Measurements from ENCODE around the gene FAM89B. TPM values are rescaled to one million over a fixed set of nuclear protein-coding genes. Genes with fewer than 3 reads are reported as not detected.

The FAM89B gene
- total RNA-seq, 1 donor from 2014 or later, result 23.3 TPM

DNA sequence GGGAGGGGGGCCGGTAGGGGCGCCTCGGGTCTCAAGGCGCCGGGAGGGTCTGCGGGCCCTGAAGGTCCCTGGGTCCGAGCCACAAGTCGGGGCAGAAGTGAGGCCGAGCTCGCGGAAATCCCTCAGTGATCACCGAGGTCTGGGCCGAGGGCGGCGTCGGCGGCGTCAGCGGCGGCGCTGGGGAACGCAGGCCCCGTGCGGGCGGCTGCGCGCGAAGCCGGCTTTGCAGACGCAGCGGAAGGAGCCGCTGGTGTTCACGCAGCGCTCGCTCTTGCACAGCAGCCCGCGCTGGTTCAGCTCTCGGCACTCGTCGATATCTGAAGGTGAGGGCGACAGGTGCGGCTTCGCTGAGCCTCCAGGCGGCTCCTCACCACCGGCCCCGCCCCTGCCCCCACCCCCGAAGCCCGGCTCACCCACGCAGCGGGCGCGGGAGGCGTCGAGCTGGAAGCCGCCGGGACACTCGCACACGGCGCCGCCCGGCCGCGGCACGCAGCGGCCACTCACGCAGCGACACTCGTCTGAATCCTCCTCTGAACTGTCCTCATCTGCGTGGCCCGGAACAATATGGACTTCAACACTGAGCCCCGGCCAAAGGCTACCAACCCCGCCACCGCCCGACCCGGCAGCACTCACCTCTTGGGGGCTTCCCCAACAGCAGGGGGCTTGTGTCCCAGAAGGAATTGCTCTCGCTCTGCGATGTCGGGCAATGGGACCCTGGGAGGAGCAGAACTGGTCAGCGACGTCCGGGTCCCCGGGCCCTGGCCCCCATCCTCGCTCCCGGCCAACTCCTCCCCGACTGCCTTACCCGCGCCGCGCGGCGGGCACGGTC is 33.2 kb upstream of the FAM89B start:
- DNase-seq (ENCODE audit: low read depth, low spot score), result no peak

DNA sequence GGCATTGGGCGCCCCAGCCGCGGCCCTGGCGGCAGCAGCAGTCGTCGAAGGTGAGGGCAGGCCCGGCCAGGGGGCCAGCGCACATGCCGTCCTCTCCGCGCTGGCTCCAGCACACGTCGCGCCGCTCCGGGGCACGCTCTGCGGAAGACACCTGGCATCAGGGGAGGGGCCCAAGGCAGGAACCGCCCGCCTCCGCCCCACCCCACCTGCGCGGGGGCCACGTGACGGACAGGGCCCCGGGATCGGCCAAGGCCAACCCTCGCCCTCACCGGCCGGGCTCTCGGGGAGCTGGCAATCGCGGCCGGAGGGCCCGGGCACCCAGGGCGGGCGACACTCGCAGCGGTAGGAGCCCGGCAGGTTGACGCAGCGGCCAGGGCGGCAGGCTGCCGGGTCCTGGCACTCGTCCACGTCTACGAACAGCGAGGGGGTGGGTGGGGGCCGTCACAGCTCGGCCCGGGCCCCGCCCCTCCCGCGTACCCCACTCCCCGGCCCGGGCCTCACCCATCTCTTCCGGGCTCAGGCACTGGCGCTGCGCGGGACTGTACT is 32.5 kb upstream of the FAM89B start:
- no peak for DNase-seq (ENCODE audit: low read depth, low spot score)

DNA sequence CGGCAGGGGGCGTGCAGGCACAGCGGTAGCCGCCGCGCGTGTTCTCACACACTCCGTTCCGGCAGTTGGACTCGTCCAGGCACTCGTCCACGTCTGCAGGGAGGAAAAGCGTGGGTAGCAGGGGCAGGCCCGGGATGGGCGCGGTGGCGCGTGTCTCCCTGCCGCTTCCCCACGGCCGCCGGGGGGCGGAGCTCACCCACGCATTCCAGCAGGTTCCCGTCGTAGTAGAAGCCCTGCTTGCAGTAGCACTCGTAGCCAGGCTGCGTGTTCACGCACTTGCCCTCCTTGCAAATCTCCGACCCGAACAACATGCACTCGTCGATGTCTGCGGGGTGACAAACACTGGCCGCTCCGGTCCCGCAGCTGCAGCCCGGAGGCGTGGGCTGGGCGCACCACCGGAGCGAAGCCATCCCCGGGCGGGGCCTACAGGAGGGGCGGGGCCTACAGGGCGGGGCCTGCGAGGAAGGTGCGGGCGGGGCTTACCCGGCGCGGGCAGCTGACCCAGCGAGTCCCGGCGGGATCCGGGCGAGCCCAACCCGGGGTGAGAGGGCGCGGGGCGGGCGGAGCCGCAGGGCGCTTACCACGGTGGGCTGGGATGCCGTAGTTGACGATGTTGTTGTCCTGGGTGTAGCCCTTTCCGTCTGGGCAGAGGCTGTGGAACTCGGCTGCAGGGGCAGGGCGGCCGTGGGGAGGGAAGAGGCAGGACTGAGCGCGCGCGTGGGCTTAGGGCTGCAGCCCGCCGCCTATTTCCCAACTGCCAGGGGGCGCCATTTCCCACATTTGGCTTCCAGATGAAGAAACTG is 31.8 kb upstream of the FAM89B start:
- DNase-seq (ENCODE audit: low read depth, low spot score), result no peak

DNA sequence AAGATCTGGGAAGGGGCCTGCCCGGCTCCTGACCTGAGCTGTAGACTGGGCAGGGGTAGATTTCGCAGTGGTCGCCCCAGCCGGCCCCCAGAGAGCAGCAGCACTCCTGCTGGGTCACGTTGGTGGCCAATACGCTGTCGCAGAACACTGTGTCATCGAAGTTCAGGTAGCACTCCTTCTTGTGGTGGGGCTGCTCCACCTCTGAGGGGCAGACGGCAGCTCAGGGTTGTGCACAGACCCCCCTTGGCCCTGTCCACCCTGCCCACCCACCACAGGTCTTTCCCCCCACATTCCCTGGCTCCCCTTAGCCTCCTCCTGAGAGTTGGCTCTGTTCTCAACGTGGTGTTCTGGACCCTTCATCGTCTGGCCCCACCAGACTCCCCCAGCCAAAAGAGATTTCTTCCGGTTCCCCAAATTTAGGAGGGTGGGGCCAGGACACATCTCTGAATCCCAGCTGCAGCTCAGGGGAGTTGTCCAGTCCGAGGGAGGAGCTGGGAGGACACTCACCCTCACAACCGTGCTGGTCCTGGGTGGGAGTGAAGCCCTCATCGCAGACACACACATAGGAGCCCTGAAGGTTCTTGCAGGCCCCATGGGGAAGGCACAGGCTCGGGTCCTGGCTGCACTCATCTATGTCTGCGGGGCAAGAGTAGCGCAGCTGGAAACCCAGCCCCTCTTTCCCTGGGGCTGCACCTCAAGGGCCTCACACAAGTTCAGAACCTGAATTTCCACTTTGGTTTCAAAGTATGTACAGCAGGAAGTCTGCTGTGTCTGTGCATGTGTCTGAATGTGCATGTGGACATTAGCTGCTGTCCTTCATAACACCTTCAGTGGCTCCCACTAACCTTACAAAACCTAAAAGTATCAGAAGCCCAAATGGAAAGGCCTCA is 31.0 kb upstream of the FAM89B start:
- DNase-seq (ENCODE audit: low read depth, low spot score), result no peak

DNA sequence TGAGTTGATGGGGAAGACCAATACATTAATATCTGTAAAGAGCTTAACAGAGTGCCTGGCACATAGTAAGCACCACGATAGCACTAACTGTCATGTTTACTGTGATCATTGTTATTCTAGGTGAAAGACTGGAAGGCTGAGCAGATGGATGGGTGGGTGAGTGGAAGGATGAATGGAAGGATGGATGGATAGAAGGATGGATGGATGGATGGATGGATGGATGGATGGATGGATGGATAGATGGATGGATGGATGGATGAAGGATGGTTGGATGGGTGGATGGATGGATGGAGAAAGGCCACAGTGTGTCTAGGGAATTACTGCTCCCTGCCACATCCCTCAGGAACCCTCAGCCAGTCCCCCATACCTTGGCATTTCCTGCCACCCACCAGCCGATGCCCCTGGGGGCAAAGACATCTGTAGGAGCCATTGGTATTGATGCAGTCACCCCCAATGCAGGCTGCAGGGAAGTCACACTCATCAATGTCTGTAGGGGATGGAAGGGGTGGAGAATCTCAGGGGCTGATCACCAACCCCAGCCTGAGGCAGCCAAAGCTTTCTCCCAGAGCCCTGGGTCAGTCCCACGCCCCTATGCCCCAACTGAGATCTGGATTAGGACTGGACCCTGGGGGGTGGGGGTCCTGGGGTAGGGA is 29.5 kb upstream of the FAM89B start:
- no peak for DNase-seq (ENCODE audit: low read depth, low spot score)

DNA sequence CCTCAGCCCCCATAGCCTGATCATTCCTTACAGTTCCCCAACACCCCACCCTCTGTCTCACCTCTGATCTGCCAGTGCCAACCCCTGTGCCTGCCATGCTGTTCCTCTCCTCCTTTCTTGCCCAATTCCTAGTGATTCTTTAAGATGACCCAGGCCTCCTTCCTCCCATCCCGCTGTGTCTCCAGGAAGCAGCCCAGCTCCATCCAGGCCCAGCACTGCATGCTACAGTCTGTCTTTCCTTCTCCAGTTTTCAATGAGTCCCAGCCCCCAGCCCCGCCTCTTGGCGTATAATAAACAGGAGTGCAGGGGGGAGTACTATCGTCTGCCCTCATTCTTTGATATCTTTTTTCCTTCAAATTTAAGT is 26.5 kb upstream of the FAM89B start:
- no peak for DNase-seq (ENCODE audit: low read depth, low spot score)

DNA sequence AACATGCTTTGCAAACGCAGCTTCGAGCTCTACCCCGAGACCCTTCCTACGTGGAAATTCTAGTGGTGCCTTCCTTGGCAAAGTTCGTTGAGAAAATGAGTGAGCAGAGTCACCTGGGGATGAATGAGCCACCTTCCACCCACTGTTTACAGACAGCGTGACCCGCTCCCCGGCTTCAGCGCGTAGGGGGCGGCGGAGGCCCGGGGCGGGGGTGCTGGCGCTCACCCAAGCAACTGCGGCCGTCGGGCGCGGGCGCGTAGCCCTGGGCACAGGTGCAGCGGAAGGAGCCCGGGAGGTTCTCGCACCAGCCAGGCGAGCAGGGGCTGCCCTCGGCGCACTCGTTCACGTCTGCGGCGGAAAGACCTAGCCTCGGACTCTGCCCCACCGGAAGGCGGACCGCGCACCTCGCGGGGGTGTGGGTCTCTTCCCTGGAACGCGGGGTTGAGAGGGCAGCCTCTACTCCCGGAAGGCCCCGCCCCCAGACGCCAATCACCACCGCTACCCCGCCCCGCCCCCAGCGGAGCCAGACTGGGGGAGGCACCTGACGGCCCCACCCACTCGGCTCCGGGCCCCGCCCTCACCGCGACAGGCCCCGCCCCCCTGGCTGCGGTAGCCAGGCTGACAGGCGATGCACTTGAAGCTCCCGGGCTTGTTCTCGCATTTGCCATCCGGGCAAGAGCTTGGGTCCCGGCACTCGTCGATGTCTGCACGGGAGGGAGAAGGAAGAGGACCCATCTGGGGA is 25.9 kb upstream of the FAM89B start:
- DNase-seq (ENCODE audit: low read depth, low spot score), result no peak

DNA sequence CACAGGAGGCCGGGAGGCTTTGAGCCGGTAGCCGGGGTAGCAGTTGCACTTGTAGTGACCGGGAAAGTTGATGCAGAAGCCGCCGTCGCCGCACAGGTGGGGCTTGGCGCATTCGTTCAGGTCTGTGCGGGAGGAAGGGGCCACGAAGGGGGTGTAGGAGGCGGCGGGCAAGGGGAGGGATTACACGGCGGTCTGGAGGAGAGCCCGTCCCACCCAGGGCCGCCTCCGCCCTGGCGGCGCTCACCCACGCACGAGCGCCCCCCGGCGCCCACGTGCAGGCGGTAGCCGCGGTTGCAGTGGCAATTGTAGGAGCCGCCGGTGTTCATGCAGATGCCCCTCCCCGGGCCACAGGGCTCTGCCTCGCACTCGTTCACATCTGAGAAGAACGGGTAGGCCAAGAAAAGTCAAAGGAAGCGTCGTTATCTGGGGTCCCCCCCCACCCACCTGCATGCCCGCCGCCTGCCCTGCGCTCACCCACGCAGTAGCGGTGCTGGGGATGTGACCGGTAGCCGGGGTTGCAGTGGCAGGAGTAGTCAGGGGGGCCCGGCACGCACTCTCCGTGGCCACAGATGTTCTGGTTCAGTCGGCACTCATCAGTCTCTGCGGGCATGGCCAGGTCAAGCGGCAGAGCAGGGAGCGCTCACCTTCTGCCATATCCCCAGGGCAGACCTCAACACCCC is 24.8 kb upstream of the FAM89B start:
- no peak for DNase-seq (ENCODE audit: low read depth, low spot score)

DNA sequence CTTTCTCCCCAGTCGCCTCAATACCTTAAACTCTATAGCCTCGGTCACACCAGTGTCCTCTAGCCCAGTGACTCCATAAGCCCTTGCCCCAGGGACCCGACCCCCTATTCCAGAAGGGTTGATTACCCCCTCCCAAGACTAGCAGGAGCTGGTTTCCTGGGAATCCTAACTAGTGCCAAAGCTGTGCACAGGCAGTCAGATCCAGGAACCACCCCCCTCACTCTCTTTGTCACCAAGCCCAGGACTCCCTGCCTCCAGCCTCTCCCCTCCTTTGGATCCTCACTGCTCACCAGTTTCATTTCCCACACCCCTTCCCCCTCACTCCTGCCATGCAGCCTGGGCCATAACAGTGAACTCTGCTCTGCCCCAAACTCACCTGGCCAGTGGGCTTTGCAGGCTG is 23.9 kb upstream of the FAM89B start:
- no peak for DNase-seq (ENCODE audit: low read depth, low spot score)

DNA sequence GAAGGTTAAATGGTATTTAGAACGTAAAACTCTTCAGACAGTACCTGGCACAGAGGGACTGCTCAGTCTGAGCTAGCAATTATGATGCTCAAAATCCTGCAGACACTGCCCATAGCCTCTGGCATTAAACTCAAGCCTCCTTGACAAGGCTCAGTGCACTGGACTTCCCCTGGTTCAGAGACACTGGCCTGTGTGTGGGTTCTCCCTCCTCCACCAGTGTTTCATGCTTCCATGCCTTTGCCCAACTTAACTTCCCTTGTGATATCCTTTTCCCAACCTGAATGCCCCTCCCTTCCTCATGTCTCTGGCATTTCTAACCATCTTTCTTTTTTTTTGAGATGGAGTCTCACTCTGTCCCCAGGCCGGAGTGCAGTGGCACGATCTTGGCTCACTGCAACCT is 23.2 kb upstream of the FAM89B start:
- DNase-seq (ENCODE audit: low read depth, low spot score), result no peak

DNA sequence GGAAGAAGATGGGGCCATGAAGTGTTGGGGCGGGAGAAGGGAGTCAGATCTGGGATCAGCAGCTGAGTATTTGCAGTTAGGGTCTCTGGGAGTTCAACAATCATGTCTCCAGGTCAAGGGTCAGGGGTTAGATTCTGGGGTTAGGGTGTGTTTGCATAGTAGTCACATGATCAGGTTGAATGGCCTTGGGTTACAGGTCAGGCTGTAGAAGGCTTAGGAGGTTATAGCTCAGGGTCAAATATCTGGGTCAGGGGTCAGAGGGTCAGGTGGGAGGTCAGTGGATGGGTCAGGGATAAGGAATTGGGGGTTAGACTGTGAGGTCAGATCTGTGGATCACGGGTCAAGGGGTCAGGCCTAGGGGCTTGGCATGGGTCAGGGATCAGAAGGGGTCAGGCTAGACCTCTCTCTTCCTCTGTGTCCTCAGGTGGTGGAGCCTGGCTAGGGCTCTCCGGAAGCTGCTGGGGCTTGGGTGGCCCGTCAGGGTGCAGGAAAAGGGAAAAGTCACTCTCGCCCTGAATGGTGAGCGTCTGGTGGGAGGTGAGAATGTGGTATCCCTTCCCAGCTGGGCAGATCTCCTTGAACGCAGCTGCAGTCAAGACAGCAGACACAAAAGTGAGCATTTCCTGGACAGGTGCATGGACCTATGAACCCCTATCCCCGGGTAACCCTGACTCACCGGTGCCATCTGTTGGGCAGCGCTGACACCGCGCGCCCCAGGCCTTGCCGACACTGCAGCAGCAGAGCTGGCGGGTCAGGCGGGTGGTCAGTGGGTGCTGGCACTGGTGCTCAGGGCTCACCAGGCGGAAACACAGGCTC is 20.6 kb upstream of the FAM89B start:
- DNase-seq (ENCODE audit: low read depth, low spot score), result no peak

DNA sequence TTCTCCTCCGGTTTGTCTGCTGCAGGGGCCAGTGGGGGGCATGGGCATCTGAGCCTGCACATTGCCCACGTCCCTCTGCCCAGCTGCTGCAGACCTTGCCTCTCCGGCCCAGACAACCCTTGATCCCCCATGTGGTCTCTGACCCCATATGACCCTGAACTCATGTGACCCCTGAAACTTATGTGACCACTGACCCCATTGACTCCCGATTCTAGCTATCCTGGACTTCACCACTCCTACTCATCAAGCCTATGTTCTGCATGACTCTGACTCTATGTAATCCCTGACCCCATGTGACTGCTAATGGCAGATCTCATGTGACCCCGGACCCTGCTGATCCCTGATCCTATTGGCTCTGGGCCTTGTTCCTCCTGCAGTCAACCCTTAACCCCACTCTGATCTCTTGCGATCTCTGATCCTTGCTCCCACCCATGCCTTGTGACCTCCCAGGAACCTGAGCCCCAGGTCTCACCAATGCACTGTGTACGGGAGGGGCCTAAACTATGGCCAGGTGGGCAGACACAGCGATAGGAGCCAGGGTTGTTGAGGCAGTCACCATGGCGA is 19.9 kb upstream of the FAM89B start:
- DNase-seq (ENCODE audit: low read depth, low spot score), result no peak

DNA sequence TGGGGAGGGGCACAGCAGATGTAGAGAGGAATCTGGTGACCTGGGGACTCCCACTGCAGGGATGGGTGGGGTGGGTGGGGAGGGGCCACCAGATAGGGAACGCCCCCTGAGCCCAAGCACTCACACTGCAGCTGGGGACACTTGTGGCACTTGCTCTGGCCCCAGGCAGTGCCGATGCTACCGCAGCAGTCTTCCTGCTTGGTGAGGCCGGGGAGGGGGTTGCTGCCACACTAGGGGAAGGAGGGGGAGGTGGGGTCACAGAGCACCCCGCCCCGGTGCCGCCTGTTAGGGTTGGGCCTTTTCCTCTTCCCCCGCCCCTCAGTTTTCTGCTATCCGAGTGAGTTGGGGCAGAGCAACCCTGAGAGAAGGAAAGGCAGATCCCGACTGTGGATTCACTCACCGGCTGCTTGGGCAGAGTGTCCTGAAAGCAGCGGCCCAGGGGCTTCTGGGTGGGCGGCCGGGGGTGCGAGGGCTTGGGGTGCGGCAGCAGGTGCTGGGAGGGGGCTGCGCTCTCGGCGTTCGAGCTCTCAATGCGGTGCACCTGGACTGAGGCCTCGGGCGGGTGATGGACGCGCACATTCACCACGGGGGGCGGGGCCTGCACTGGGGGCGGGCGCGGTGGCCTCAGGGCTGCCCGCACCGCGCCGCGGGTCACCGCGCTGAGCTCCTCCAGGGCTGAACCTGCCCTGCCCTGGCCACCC is 18.9 kb upstream of the FAM89B start:
- no peak for DNase-seq (ENCODE audit: low read depth, low spot score)

DNA sequence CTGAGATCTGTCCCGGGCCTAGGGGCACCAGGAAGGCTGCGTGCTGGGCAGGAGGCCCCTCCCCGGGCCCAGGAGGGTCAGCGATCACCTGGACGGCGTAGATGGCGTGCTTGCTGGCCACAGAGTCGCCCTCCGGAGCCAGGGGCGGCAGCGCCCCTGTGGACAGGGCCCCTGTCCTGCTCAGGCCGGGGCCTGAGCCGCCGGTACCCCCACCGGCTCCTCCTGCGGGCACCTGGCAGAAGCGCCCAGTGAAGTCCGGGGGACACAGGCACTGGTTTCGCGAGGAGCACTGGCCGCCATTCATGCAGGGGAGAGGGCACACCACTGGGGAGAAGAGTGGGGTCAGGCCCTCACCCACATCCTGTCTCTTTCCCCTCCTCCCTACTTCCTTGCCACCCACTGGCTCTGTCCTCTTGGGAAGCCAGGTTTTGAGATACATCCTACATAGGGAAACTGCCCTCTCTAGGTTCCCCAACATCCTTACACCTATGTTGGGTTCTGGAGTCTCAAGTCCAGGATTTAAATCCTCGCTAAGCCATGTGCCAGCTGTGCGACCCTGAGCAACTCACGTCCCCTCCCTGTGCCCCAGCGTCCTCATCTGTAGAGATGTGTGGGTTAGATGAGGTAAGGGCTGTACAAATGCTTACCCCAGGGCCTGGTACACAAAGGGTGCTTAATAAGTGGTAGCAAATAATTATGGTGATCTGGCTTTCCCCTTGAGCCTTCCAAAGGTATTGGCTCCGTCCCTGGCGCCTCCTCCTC is 18.1 kb upstream of the FAM89B start:
- DNase-seq (ENCODE audit: low read depth, low spot score), result no peak

DNA sequence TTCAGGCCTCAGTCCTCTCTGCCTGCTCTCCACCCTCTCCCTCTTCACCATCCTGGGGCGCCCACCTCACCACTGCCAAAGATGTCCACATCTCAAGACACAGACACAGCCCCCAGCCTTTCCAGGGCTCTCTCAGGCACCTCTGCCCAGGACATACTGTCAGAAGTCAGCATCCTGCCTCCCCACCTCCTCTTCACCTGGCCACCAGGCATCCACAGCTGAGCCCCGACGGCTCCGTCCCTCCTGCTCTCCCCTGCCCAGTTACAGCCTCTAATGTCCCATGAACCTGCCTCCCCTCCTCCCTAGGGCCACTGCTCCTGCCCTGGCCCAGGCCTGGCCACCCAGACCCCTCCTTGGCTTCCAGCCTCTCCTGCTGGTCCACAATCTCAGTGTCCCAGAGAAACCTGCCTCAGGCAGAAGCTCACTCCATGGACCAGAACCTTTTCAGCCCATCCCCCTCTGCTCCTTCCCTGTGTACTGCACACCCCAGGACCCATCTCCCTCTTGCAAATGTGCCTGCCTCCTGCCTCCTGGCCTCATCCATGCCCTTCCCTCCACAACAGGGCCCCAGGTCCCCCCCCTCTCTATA is 17.4 kb upstream of the FAM89B start:
- DNase-seq (ENCODE audit: low read depth, low spot score), result no peak

DNA sequence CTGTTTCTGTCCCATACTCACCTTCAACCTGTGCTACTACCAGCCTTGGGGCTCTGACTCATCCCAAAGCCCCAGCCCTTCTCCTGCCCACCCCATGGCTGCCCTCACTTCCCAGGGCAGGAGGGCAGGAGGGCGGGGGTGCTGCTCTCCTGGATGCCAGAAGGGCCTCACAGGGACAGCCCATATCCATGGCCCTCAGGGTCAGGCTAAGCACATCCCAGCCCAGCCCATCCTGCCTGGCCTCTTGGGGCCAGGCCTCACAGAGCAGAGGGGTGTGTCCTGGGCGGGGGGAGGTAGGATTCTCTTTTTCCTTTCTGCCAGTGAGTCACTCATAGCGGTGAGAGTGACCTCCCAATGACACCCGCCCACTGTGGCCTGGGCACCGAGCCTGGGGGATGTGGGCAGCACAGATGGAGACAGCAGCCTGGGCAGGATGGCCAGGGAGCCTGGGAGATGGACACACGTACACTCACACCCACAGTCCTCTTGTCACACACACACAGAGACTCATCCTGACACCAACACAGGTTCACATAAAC is 16.6 kb upstream of the FAM89B start:
- DNase-seq (ENCODE audit: low read depth, low spot score), result no peak

All from pulmonary artery endothelial cell (primary cell).